Measurements from ENCODE around the gene CISD1.
A peak's percentile ranks its signal among the peaks of the same experiment; 100 is the strongest.

Gene CISD1

GRCh38 chr10:58326967-58327381, 58.0 kb downstream of the CISD1 start:
- no peak for TF ChIP-seq TAF1 (IDR thresholded peaks at IDR 0.05; ENCODE audit: borderline replicate concordance, insufficient read depth, low read length)
- TF ChIP-seq, protein P1, sequence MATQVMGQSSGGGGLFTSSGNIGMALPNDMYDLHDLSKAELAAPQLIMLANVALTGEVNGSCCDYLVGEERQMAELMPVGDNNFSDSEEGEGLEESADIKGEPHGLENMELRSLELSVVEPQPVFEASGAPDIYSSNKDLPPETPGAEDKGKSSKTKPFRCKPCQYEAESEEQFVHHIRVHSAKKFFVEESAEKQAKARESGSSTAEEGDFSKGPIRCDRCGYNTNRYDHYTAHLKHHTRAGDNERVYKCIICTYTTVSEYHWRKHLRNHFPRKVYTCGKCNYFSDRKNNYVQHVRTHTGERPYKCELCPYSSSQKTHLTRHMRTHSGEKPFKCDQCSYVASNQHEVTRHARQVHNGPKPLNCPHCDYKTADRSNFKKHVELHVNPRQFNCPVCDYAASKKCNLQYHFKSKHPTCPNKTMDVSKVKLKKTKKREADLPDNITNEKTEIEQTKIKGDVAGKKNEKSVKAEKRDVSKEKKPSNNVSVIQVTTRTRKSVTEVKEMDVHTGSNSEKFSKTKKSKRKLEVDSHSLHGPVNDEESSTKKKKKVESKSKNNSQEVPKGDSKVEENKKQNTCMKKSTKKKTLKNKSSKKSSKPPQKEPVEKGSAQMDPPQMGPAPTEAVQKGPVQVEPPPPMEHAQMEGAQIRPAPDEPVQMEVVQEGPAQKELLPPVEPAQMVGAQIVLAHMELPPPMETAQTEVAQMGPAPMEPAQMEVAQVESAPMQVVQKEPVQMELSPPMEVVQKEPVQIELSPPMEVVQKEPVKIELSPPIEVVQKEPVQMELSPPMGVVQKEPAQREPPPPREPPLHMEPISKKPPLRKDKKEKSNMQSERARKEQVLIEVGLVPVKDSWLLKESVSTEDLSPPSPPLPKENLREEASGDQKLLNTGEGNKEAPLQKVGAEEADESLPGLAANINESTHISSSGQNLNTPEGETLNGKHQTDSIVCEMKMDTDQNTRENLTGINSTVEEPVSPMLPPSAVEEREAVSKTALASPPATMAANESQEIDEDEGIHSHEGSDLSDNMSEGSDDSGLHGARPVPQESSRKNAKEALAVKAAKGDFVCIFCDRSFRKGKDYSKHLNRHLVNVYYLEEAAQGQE (IDR thresholded peaks at IDR 0.05; ENCODE audit: insufficient read depth in 1 of 2, low read depth in 2 of 2, low read length in 2 of 2) = no peak
- no peak for TF ChIP-seq POLR2AphosphoS5 (IDR thresholded peaks at IDR 0.05; ENCODE audit: low read depth, low read length)
- no peak for TF ChIP-seq SIN3A (IDR thresholded peaks at IDR 0.05; ENCODE audit: borderline replicate concordance, insufficient read depth, low read length)
- TF ChIP-seq FOXP2 (optimal IDR thresholded peaks at IDR 0.05; ENCODE audit: borderline replicate concordance, extremely low read depth, extremely low read length, insufficient read depth) = no peak

DNA sequence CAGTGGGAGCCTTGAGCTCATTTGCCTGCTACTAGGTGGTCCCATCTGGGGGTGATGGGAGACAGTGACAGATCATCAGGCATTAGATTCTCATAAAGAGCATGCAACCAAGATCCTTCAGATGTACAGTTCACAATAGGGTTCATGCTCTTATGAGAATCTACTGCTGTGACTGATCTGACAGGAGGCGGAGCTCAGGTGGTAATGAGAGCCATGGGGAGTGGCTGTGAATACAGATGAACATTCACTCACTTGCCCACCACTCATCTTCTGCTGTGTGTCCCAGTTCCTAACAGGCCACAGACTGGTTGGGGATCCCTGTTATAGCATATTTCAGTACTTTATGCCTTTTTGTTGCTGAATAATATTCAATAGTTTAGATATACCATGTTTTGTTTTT, 59.3 kb downstream of the CISD1 start:
- TF ChIP-seq, protein P1 (IDR thresholded peaks at IDR 0.05; ENCODE audit: insufficient read depth in 1 of 2, low read depth in 2 of 2, low read length in 2 of 2) = no peak
- TF ChIP-seq TAF1 (IDR thresholded peaks at IDR 0.05; ENCODE audit: borderline replicate concordance, insufficient read depth, low read length) (no peak), FOXP2 (optimal IDR thresholded peaks at IDR 0.05; ENCODE audit: borderline replicate concordance, extremely low read depth, extremely low read length, insufficient read depth) (no peak)

- TF ChIP-seq, protein P1 (IDR thresholded peaks at IDR 0.05; ENCODE audit: insufficient read depth in 1 of 2, low read depth in 2 of 2, low read length in 2 of 2) = no peak
- TF ChIP-seq SIN3A (IDR thresholded peaks at IDR 0.05; ENCODE audit: borderline replicate concordance, insufficient read depth, low read length) (no peak), TAF1 (IDR thresholded peaks at IDR 0.05; ENCODE audit: borderline replicate concordance, insufficient read depth, low read length) (no peak), FOXP2 (optimal IDR thresholded peaks at IDR 0.05; ENCODE audit: borderline replicate concordance, extremely low read depth, extremely low read length, insufficient read depth) (no peak), POLR2AphosphoS5 (IDR thresholded peaks at IDR 0.05; ENCODE audit: low read depth, low read length) (no peak)
These were observed 61.5 kb downstream of the CISD1 start for GRCh38 chr10:58330431-58330830.

DNA sequence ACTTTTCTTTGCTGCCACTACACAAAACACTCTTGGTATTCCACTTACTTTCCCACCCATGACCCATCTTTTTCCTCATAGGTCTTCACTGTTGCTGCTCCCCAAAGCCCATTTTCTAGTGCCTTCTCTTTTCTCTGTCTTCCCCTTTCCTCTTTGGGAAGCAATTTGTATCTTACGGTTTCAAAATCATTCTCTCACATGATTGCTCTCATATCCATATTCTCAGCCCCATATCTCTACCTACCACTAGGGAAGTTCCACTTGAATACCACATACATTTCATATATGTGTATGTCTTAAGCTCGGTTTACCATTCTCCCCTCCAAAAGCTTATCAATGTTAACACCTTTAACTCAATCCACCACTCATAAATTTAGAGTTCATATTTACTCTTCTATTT, 62.7 kb downstream of the CISD1 start:
- TF ChIP-seq SIN3A (IDR thresholded peaks at IDR 0.05; ENCODE audit: borderline replicate concordance, insufficient read depth, low read length) (no peak), TAF1 (IDR thresholded peaks at IDR 0.05; ENCODE audit: borderline replicate concordance, insufficient read depth, low read length) (no peak), FOXP2 (optimal IDR thresholded peaks at IDR 0.05; ENCODE audit: borderline replicate concordance, extremely low read depth, extremely low read length, insufficient read depth) (no peak)
- TF ChIP-seq, protein P1 (IDR thresholded peaks at IDR 0.05; ENCODE audit: insufficient read depth in 1 of 2, low read depth in 2 of 2, low read length in 2 of 2) = no peak

GRCh38 chr10:58334817-58335305, 65.9 kb downstream of the CISD1 start, which contains the start of gene UBE2D1:
Gene UBE2D1, plus strand, starts transcription at chr10:58335006. Its CDS starts 196 bp downstream, at chr10:58335202.
- TF ChIP-seq SIN3A (IDR thresholded peaks at IDR 0.05; ENCODE audit: borderline replicate concordance, insufficient read depth, low read length) = 0 out of 2 replicates have a peak, but pooled peaks have one; percentile 20
- peak; percentile 79; the same call in 1 of the 2 replicates for TF ChIP-seq TAF1 (IDR thresholded peaks at IDR 0.05; ENCODE audit: borderline replicate concordance, insufficient read depth, low read length)
- TF ChIP-seq FOXP2 (optimal IDR thresholded peaks at IDR 0.05; ENCODE audit: borderline replicate concordance, extremely low read depth, extremely low read length, insufficient read depth) = peak; percentile 43
- TF ChIP-seq POLR2AphosphoS5 (IDR thresholded peaks at IDR 0.05; ENCODE audit: low read depth, low read length) = peak; percentile 91
- TF ChIP-seq, protein P1 (IDR thresholded peaks at IDR 0.05; ENCODE audit: insufficient read depth in 1 of 2, low read depth in 2 of 2, low read length in 2 of 2) = no peak
